IPS-20b (cell line): Measurements from ENCODE around the gene NET1.
"Not testable (repeated sequence)": the region's sequence is repeated elsewhere in the genome, so short reads cannot be mapped to it uniquely, and the experiment has no call there.

Experiments used
- H3K27ac ChIP-seq: one replicate; pipeline ENCODE4 v1.5.1; 2013; ENCODE audit warnings: low read length
- H3K27me3 ChIP-seq: 2 replicates; pipeline ENCODE4 v1.6.1; 2013; ENCODE audit warnings: mild to moderate bottlenecking, low read length, inconsistent platforms; ENCODE audit not compliant: insufficient read depth
- H3K36me3 ChIP-seq: 2 replicates; pipeline ENCODE4 v1.6.1; 2013; ENCODE audit warnings: low read depth, mild to moderate bottlenecking, inconsistent platforms, low read length, moderate library complexity; ENCODE audit not compliant: insufficient read depth
- H3K4me1 ChIP-seq: 2 replicates; pipeline ENCODE4 v1.6.1; 2013; ENCODE audit warnings: mild to moderate bottlenecking, control low read depth, inconsistent platforms, low read length, moderate library complexity; ENCODE audit not compliant: insufficient read depth
- H3K4me3 ChIP-seq: 2 replicates; pipeline ENCODE4 v1.5.1; 2013; ENCODE audit warnings: mild to moderate bottlenecking, low read length, inconsistent platforms
- H3K9ac ChIP-seq: 2 replicates; pipeline ENCODE4 v1.6.1; 2013; ENCODE audit warnings: low read depth, mild to moderate bottlenecking, inconsistent platforms, low read length, moderate library complexity
- H3K9me3 ChIP-seq: 2 replicates; pipeline ENCODE4 v1.6.1; 2013; ENCODE audit warnings: mild to moderate bottlenecking, low read depth, low read length, inconsistent platforms; ENCODE audit not compliant: insufficient read depth

NET1 gene

DNA sequence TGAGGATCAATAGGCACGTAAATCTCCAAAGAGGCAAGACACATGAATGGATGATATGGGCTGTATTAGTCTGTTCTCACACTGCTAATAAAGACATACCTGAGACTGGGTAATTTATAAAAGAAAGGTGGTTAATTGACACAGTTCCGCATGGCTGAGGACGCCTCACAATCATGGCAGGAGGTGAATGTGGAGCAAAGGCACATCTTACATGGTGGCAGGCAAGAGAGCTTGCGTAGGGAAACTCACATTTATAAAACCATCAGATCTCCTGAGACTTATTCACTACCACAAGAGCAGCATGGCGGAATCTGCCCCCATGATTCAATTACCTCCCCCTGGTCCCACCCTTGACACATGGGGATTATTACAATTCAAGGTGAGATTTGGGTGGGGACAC lies 33.2 kb upstream of the NET1 start:
- not testable (repeated sequence) for H3K27ac ChIP-seq, H3K9me3 ChIP-seq

DNA sequence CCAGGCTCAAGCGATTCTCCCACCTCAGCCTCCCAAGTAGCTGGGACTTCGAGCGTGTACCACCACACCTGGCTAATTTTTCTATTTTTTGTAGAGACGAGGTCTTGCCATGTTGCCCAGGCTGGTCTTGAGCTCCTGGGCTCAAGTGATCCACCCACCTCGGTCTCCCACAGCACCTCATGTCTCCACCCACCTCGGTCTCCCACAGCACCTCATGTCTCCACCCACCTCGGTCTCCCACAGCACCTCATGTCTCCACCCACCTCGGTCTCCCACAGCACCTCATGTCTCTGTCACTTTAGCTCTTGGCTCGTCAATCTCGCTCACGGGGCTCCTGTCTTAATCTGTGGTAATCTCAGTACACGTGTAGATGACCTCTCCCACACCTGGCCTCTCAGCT lies 32.0 kb upstream of the NET1 start:
- H3K27ac ChIP-seq, H3K27me3 ChIP-seq, H3K9ac ChIP-seq, H3K4me1 ChIP-seq, H3K36me3 ChIP-seq, H3K4me3 ChIP-seq, H3K9me3 ChIP-seq: not testable (repeated sequence)

More for the DNA sequence above, 33.2 kb upstream of the NET1 start:
- H3K4me1 ChIP-seq, H3K27me3 ChIP-seq, H3K36me3 ChIP-seq, H3K4me3 ChIP-seq, H3K9ac ChIP-seq: not testable (repeated sequence)

DNA sequence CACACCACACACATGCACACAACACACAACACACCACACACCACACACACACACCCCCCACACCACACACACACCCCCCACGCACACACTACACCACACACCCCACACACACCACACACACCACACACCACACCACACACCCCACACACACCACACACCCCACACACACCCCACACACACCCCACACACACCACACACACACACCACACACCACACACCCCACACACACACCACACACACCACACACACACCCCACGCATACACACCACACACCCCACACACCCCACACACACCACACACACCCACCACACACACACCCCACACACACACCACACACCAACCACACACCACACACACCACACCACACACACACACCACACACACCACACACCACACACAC lies 31.2 kb upstream of the NET1 start:
- H3K9me3 ChIP-seq = no peaks in the 10 kb centered on the region; the same call in 1 of the 2 replicates
- H3K9ac ChIP-seq = no peak overlapping the region
- H3K36me3 ChIP-seq = no peaks in the 10 kb centered on the region
- no peak overlapping the region for H3K4me3 ChIP-seq
- H3K27me3 ChIP-seq = no peaks in the 10 kb centered on the region
- no peak overlapping the region for H3K27ac ChIP-seq
- H3K4me1 ChIP-seq = no peaks in the 10 kb centered on the region

DNA sequence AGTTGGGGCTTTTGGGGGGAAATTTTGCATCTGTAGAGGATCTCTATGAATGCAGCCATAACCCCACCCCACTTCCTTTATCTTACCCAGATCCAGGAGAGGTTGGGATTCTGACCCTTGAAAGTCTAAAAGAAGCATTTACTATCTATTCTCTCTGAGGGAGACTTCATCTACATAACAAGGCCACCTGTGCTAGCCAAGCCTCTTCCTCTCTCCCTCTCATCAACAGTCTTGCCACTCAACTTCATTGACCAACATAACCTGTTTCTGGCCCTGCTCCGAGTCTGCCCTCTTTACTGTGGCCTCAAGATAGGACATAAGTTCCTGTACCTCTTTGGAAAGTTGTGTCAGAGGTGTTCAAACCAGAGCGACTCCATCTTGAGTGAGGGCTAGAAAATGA lies 27.1 kb upstream of the NET1 start:
- Histone ChIP-seq H3K4me3 (0 out of 2 replicates have a peak overlapping the region, but pooled peaks have one; percentile 20), H3K27ac (no peak overlapping the region), H3K27me3 (no peaks in the 10 kb centered on the region), H3K9ac (no peak overlapping the region), H3K4me1 (no peaks in the 10 kb centered on the region), H3K9me3 (peaks cover 20% of the 10 kb centered on the region), H3K36me3 (no peaks in the 10 kb centered on the region)

DNA sequence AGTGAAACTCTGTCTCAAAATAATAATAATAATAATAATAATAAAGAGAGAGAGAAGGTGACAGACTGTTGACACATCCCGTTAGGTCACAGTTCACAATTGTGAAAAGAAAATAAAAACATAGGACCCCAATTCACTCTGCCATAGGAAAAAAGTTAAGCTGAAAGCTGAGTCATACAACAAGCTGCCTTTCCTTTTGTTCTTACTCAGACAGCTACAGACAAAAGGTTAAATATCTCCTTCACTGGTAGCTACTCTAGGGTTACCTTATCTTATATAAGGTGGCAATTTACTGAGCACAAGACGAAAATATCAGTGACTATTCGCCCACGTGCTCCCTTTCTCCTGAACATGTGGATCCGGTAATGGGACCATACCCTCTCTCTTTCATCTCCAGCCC lies 25.2 kb upstream of the NET1 start:
- Histone ChIP-seq H3K27me3 (no peaks in the 10 kb centered on the region), H3K9me3 (peaks cover 40% of the 10 kb centered on the region), H3K9ac (no peak overlapping the region), H3K4me1 (no peaks in the 10 kb centered on the region), H3K4me3 (no peak overlapping the region), H3K27ac (no peak overlapping the region), H3K36me3 (no peaks in the 10 kb centered on the region)

DNA sequence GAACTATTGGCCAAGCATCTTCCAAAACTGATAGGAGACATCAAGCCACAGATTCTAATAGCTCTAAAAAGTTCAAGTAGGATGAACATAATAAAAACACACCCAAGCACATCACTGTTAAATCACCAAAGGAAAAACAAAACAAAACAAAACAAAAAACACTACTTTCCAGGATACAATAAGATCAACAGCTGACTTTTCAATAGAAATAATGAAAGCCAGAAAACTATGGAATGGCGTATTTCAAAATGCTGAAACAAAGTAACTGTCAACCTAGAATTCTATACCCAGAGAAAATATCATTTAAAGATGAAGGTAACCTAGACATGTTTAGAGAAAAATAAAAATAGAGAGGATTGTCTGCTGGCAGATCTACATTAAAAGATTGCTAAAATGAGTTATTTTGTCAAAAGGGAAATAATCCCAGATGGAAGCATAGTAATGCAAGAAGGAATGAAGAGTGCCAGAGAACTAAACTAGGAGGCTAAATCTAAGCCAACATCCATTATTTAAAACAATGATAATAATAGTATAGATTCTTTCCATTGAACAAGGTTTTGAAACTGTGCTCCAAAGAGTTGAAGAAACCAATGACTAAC lies 21.7 kb upstream of the NET1 start:
- H3K36me3 ChIP-seq = no peaks in the 10 kb centered on the region
- no peaks in the 10 kb centered on the region for H3K4me1 ChIP-seq
- no peak overlapping the region for H3K4me3 ChIP-seq
- H3K27ac ChIP-seq = no peak overlapping the region
- H3K27me3 ChIP-seq = no peaks in the 10 kb centered on the region
- H3K9ac ChIP-seq = no peak overlapping the region
- peaks cover 50% of the 10 kb centered on the region for H3K9me3 ChIP-seq

DNA sequence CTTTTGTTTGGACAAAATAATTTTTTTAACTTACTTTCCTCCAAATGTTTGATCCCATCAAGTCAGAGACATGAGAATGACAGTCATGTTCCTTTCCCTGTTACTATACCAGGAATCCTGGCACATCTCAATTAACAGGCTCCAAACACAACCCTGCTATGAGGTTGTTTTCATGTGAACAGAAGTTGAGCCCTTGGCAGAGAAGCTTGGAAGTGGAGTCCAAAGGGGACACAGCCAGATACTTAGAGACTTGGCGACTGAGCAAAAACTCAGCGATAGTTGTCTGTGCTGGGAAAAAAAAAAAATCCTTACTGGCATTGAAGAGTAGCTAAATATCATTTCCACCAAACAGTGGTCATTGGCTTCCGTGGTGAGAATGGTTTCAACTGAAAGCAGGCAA lies 20.6 kb upstream of the NET1 start:
- no peak overlapping the region for H3K27ac ChIP-seq
- no peaks in the 10 kb centered on the region for H3K27me3 ChIP-seq
- no peak overlapping the region for H3K9ac ChIP-seq
- no peaks in the 10 kb centered on the region for H3K4me1 ChIP-seq
- peaks cover 50% of the 10 kb centered on the region for H3K9me3 ChIP-seq
- H3K4me3 ChIP-seq = no peak overlapping the region
- no peaks in the 10 kb centered on the region for H3K36me3 ChIP-seq

DNA sequence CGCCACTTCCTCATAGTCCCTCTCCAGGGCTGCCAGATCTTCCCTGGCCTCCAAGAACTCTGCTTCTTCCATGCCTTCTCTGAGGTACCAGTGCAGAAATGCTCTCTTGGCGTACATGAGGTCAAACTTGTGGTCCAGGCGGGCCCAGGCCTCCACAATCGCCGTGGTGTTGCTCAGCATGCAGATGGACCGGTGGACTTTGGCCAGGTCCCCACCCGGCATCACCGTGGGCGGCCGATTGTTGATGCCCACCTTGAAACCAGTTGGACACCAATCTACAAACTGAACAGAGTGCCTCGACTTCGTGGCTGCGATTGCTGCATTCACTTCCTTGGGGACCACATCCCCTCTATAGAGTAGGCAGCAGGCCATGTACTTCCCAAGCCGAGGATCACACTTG lies 18.8 kb upstream of the NET1 start:
- Histone ChIP-seq H3K27ac (no peak overlapping the region), H3K27me3 (no peaks in the 10 kb centered on the region), H3K4me3 (no peak overlapping the region), H3K4me1 (no peaks in the 10 kb centered on the region), H3K9ac (no peak overlapping the region), H3K9me3 (peaks cover 43% of the 10 kb centered on the region), H3K36me3 (no peaks in the 10 kb centered on the region)

DNA sequence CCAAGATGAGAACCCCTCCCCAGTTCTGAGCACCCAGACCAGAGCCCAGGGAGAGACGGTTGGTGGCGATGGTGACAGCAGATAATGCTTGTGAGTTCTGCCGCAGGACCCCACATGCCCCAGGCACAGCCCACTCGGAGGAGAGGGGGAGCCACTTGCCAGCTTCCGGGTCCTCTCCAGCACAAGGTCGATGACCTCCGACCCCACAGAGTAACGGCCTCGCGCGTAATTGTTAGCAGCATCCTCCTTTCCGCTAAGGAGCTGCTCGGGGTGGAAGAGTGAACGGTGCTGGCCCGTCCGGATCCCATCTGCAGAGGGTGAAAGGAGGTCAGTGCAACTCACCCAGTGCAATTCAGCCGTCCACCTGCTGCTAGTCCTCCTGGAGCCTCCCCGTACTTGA lies 17.2 kb upstream of the NET1 start:
- Histone ChIP-seq H3K4me1 (no peaks in the 10 kb centered on the region), H3K36me3 (no peaks in the 10 kb centered on the region), H3K9me3 (peaks cover 31% of the 10 kb centered on the region), H3K9ac (no peak overlapping the region), H3K4me3 (no peak overlapping the region), H3K27ac (no peak overlapping the region), H3K27me3 (no peaks in the 10 kb centered on the region)

DNA sequence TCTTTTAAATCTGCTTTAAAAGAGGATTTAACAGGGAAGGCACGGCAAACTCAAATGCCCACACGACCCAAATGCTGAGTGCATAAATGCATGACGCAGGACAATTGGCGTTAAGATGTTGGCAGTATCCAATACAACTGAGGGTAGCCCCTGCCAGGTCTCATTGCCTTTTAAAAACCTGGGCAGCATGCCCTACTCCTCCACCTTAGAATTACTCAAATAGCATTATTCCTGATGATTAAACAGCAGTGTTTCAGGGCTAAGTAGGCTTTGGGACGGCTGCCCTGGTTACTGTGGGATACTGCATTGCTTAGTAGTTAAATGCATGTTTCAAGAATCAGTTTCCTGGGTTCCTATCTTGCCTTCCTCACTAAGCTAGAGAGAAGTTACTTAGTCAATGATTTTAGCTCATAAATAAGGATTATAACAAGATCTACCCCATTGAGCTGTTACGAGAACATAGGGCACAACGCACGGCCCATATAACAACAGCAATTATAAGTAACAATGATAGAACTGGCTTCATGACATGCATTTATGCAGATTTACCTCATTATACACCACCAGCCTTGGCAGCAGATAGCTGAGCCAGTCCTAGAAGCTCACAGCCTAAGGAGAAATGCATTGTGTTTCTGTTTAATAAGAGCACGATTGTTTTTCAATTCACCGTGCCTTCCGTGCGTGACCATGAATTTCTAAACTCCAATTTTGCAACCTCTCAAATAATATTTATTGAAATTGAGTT lies 15.6 kb upstream of the NET1 start:
- Histone ChIP-seq H3K9ac (no peak overlapping the region), H3K27ac (no peak overlapping the region), H3K36me3 (no peaks in the 10 kb centered on the region), H3K9me3 (peaks cover 15% of the 10 kb centered on the region), H3K27me3 (no peaks in the 10 kb centered on the region), H3K4me1 (no peaks in the 10 kb centered on the region), H3K4me3 (no peak overlapping the region)

DNA sequence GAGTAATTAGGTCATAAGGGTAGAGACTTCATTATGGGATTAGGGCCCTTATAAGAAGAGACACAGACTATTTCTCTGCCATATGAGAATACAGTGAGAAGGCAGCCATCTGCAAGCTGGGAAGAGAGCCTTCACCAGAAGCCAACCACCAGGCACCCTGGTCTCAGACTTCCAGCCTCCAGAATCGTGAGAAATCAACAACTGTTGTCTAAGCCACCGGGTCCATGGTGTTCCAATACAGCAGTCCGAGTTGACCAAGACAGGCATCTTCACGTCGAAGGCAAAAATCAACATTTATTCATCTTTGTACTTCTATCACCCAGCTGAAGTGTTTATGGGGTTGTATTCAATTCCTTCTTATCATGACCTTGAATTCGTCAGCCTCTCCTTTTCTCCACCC lies 13.0 kb upstream of the NET1 start:
- Histone ChIP-seq H3K36me3 (no peaks in the 10 kb centered on the region), H3K9me3 (no peaks in the 10 kb centered on the region), H3K4me3 (no peak overlapping the region), H3K27ac (no peak overlapping the region), H3K4me1 (no peaks in the 10 kb centered on the region), H3K27me3 (no peaks in the 10 kb centered on the region), H3K9ac (no peak overlapping the region)

DNA sequence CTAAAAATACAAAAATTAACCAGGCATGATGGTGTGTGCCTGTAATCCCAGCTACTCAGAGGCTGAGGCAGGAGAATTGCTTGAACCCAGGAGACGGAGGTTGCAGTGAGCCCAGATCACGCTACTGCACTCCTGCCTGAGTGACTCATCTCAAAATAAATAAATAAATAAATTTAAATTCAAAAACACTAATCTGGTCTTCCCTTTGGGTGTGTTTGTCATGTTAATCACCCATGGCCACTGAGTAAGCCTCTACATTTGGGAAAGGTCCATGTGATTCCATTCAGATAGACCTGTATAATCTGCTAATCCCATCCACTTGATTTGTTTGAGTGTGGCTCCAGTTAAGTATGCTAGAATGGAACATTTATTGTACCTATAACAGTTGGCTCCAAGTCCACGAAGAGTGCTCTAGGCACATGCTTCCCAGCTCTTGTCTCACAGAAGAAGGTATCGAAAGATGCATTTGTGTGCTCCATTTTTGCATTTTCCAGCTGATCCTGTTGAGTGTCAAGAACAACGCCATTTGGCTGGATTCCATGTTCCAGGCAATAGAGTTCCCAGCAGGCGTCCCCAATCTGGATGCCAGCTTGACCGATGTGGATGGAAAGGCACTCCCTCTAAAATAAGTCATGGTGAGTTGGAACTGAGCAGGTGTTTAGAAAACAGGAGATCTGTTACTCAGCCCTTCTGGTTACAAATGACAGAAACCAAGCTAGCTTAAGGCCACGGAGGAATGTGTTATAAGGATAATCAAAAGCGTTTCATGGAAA lies 11.7 kb upstream of the NET1 start:
- Histone ChIP-seq H3K36me3 (no peaks in the 10 kb centered on the region), H3K9me3 (no peaks in the 10 kb centered on the region), H3K4me3 (no peak overlapping the region), H3K9ac (no peak overlapping the region), H3K4me1 (no peaks in the 10 kb centered on the region), H3K27ac (no peak overlapping the region), H3K27me3 (no peaks in the 10 kb centered on the region)
